Measurements from ENCODE around the gene CYTH1. TPM values are rescaled to one million over a fixed set of nuclear protein-coding genes. Genes with fewer than 3 reads are reported as not detected.
A peak's percentile ranks its signal among the peaks of the same experiment; 100 is the strongest.

CYTH1 gene, protein sequence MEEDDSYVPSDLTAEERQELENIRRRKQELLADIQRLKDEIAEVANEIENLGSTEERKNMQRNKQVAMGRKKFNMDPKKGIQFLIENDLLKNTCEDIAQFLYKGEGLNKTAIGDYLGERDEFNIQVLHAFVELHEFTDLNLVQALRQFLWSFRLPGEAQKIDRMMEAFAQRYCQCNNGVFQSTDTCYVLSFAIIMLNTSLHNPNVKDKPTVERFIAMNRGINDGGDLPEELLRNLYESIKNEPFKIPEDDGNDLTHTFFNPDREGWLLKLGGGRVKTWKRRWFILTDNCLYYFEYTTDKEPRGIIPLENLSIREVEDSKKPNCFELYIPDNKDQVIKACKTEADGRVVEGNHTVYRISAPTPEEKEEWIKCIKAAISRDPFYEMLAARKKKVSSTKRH
- total RNA-seq: 62.9 TPM

DNA sequence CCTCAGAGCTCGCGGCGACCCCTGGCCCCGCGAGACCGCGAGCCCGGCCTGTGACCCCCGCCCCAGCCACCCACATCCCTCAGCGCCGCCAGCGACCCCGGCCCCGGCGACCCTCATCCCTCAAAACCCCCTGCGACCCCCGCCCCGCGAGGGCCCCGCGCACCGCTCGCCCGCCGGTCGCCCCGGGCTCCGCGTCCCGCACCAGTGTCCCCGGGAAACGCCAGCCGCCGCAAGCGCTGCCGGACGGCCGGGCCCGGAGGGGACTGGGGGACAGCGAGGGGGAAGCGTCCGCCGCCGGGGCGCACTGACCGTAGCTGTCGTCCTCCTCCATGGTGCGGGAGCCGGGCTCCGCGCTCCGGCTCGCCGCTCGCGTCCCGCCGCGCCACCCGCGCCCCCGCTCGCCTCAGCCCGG is at the start of gene CYTH1:
CYTH1 (minus strand) TSS at position 381 of the 412 bp plus-strand sequence; CDS start at position 331, 50 bp downstream.
- TF ChIP-seq CTCF (IDR thresholded peaks at IDR 0.05): no peak
- TF ChIP-seq POLR2A (IDR thresholded peaks at IDR 0.05): peak in 1 of 2 donors; percentile 88
- TF ChIP-seq POLR2AphosphoS5 (IDR thresholded peaks at IDR 0.05; ENCODE audit: insufficient read depth in 1 of 2, low read depth in 1 of 2): no peak
- peaks cover 22% of the 10 kb centered on the region for H3K4me1 ChIP-seq
- H3K4me3 ChIP-seq: peak within 1 kb of the TSS; percentile 69 to 95
- intact Hi-C loops (cut with DNase I): no loop called here
- no peaks in the 10 kb centered on the region for H3K27me3 ChIP-seq
- H3K36me3 ChIP-seq: no peaks in the 10 kb centered on the region
- DNase-seq (ENCODE audit: extremely low spot score in 2 of 2): no peak
- no peaks in the 10 kb centered on the region for H3K9me3 ChIP-seq
- H3K27ac ChIP-seq: peak within 1 kb of the TSS; percentile 97

GRCh38 chr17:78829477-78829876 is 47.4 kb upstream of the CYTH1 start:
- Histone ChIP-seq H3K4me3 (no peak overlapping the region), H3K27ac (no peak overlapping the region), H3K9me3 (no peaks in the 10 kb centered on the region), H3K4me1 (no peaks in the 10 kb centered on the region), H3K36me3 (peaks cover 0 to 96% of the 10 kb centered on the region in 2 donors), H3K27me3 (no peaks in the 10 kb centered on the region)
- DNase-seq (ENCODE audit: extremely low spot score in 2 of 2): no peak
- intact Hi-C loops (cut with DNase I): no loop called here
- TF ChIP-seq POLR2AphosphoS5 (IDR thresholded peaks at IDR 0.05; ENCODE audit: insufficient read depth in 1 of 2, low read depth in 1 of 2): no peak
- TF ChIP-seq POLR2A (IDR thresholded peaks at IDR 0.05): no peak
- TF ChIP-seq CTCF (IDR thresholded peaks at IDR 0.05): no peak

GRCh38 chr17:78828470-78829185 is 46.6 kb upstream of the CYTH1 start:
- H3K27ac ChIP-seq: no peak overlapping the region
- H3K36me3 ChIP-seq: peaks cover 0 to 95% of the 10 kb centered on the region in 2 donors

GRCh38 chr17:78826836-78827509 is 44.9 kb upstream of the CYTH1 start:
- H3K27ac ChIP-seq: peak overlapping the region; percentile 42
- no peaks in the 10 kb centered on the region for H3K9me3 ChIP-seq
- no peaks in the 10 kb centered on the region for H3K27me3 ChIP-seq
- H3K36me3 ChIP-seq: peaks cover 0 to 95% of the 10 kb centered on the region in 2 donors
- no peak for TF ChIP-seq POLR2AphosphoS5 (IDR thresholded peaks at IDR 0.05; ENCODE audit: insufficient read depth in 1 of 2, low read depth in 1 of 2)
- TF ChIP-seq CTCF (IDR thresholded peaks at IDR 0.05): no peak
- no peak for TF ChIP-seq POLR2A (IDR thresholded peaks at IDR 0.05)
- intact Hi-C loops (cut with DNase I): no loop called here
- no peak overlapping the region for H3K4me3 ChIP-seq
- DNase-seq (ENCODE audit: extremely low spot score in 2 of 2): no peak
- no peaks in the 10 kb centered on the region for H3K4me1 ChIP-seq

More at GRCh38 chr17:78828470-78829185, 46.6 kb upstream of the CYTH1 start:
- Histone ChIP-seq H3K9me3 (no peaks in the 10 kb centered on the region), H3K4me3 (no peak overlapping the region), H3K27me3 (no peaks in the 10 kb centered on the region), H3K4me1 (no peaks in the 10 kb centered on the region)
- no peak for DNase-seq (ENCODE audit: extremely low spot score in 2 of 2)
- no peak for TF ChIP-seq CTCF (IDR thresholded peaks at IDR 0.05)
- no peak for TF ChIP-seq POLR2A (IDR thresholded peaks at IDR 0.05)
- no peak for TF ChIP-seq POLR2AphosphoS5 (IDR thresholded peaks at IDR 0.05; ENCODE audit: insufficient read depth in 1 of 2, low read depth in 1 of 2)
- intact Hi-C loops (cut with DNase I): no loop called here

Data from vagina (tissue), 2 donors.